NCI-H1930 (cell line): ENCODE results near the gene ANGPTL2.

Source experiments
- DNase-seq, 2 experiments: peaks; one replicate each; lab custom pipeline; 2025; lab: John Stamatoyannopoulos, UW

Gene ANGPTL2

DNA sequence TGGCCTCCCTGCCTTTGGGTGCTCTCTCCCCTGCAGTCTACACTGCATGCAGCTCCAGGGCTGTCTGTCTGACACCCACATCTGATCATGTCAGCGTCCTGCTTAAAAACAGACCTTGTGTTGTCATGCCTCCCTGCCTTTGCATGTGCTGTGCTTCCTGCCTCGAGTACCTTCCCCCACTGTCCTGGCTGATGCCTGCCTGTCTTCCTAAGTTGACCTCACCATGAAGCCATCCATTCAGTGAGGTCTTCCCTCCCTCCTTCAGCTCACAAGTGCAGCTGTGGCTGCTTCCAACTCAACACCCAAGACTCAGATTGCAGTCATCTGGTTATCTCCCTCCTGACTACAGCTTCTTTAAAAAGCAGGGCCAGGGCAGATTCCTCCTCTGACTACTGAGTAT is 5.5 kb downstream of the ANGPTL2 start:
- no peak for DNase-seq

DNA sequence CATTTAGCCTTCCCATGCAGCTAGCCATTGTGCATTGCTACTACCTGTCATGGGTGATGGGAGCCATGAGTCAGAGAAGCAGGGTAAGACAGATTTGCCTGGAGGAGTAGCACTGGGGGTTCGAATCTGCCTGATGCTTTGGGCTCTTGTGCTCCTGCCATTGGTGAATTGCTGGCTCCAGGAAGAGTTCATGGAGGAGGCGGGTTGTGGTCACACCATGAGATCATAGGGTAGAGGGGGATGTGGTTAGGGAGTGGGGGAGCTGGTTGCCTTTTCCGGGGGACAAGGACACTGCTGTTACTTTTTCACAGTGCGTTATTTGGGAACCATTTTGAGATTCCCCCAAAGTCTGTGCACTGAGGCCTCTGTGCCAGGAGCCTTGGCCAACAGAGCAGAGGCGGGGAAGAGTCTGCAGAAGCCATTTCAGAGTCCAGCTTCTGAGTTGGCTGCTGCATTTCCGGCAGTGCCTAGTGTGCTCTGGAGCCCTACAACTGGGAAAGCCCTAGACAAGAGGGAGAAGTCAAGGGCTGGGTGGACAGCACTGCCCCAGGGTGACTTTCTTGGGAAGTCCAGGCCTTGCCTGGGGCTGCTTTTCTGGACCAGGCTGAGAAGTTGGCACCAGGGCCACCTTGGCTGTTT is 6.2 kb downstream of the ANGPTL2 start:
- DNase-seq = no peak

DNA sequence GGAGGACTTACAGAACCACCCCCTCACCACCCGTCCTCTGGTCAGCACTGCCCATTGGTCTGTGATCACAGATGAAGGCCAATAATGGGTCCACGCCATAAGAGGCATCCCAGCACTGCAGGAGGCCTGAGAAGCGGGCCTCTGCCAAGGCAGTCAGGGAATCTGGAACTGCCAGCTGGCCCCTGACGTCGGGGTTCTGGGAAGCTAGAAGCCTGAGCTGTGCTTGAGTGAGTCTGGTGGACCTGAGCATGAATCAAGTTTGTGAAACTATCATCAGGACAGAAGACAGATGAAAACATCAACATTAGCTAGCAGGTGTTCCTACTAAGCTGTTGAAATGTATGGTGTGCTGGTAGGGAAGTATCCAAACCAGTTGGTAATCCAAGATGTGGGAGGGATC is 7.8 kb downstream of the ANGPTL2 start:
- no peak for DNase-seq

DNA sequence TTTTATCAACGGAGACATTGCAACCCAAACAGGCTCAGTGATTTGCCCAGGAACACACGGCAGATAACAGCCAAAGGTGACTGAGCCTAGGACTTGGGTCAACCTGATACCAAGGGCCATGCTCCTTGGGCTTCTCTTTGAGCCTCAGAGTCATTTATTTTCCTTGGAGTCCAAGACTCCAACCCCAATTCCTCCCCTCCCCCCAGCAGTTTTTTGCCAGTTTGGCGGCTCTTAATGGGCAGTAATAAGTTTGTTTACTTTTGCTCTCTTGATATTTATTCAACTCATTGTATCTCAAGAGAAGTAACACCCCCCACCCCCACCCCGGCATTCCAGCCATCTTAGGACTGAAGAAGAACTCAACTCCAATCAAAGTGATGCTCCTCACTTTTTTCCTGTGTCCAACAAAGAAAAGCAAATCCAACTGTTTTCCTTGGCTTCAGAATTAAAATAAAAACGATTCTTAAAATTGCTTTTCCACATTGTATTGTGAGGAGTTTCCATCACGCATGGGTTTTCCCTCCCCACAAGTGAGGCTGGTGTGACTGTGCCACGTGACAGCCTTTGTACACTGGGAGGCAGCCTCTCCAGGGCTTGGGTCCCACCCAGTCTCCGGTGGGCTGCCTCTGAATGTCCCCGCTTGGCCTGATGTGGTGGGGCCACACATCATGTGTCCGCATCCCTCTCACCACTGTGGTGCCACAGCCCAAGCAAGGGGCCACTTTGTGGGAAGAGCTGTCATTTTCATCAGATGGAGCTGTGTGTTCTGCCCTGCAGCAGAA is 9.1 kb downstream of the ANGPTL2 start:
- DNase-seq = no peak

DNA sequence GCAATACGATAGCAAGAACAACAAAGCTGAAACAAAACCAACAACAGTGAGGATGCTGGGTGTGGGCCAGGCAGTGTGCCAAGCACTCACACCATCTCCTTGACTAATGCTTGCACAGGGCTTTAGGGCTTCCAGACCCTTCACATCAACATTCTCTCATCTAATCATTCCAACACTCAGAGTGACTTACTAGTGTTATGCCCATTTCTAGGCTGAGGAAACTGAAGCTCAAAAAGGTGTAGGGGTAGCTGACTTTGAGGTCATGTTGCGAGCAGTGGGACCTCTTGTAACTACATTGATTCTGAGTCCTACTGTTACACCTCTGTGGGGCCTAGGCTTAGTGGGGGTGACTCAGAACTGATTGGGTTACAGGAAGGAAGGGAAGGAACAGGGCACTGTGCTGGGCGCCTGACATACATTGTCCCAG is 9.7 kb downstream of the ANGPTL2 start:
- no peak for DNase-seq

DNA sequence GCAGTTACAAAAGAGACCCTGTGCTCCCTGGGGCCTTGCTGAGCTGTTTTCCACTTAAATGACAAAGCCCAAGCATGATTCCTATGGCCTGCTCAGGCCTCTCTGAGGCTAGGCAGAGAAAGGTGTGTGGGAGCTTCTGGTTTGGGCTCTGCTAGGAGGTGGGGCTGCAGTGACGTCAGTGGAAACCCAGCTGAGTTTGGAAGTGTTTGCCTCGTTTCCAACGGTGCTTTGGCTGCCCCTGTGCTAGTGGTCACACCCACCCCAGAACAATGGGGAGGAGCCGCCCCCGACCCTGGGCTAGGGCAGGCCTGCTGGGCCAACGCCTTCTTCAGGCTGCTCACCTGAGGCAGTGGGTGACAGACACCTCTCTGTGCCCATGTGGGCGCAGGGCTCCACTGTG is 10.4 kb downstream of the ANGPTL2 start:
- DNase-seq = no peak

DNA sequence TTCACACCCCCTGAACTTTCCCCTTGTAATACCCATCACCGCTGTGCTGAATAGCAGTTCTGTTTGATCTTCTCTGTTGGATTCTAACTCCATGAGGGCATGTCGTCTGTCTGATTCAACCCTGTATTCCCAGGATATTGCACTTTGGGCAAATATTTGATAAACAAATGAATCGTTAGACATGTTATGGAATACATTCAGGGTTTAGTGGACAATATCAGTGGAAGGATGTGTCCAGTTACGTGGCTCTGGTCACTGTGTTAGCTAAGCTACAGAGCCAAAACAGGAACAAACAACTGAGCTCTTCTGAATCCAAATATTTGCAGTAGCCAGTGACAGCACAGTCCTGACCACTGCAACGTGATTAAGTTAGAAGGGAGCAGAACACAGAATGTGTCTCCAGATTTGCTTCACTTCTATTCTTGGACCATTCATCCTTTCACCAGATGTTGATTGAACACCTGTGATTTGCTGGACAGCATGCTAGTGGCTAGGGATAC is 13.2 kb downstream of the ANGPTL2 start:
- no peak for DNase-seq

DNA sequence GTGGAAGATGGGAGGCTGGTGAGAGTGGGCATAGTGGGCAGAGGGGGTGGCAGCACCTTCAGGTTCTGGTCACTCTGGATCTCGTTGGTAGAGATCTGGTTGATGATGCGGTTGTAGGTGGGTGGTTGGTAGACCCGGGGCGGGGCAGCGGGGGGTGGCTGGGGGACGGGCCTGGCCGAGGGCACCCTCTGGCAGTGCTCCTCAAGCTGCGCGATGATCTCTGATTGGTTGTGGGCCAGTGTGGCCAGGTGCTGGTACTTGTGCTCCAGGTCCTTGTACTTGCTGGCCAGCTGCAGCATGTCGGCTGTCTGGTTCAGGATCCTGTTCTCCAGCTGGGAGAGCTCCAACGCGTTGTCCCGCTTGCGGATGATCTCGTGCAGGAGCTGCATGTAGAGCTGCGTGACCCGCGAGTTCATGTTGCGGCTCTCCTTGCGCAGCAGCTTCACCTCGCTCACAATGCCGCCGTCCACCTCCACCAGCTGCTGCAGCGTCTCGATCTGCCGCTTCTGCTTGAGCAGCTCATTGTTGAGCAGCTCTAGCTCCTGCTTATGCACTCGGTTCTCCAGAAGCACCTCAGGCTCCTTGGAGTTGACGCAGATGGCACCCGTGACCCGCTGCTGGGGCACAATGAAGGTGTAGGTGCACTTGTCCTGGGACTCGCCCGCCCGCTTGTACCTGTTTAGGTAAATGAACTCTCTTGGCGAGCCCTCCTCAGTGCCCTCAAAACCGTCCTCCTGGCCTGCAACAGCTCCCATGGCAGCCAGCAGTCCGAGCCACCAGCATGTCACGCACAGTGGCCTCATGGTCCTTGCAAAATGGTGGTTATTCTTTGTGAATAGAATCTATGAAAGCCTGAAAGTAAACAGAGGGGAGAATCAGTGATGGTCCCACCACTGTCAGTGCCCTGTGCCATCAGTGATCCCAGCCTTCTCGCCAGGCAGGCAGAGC is 14.2 kb downstream of the ANGPTL2 start:
- DNase-seq = no peak

DNA sequence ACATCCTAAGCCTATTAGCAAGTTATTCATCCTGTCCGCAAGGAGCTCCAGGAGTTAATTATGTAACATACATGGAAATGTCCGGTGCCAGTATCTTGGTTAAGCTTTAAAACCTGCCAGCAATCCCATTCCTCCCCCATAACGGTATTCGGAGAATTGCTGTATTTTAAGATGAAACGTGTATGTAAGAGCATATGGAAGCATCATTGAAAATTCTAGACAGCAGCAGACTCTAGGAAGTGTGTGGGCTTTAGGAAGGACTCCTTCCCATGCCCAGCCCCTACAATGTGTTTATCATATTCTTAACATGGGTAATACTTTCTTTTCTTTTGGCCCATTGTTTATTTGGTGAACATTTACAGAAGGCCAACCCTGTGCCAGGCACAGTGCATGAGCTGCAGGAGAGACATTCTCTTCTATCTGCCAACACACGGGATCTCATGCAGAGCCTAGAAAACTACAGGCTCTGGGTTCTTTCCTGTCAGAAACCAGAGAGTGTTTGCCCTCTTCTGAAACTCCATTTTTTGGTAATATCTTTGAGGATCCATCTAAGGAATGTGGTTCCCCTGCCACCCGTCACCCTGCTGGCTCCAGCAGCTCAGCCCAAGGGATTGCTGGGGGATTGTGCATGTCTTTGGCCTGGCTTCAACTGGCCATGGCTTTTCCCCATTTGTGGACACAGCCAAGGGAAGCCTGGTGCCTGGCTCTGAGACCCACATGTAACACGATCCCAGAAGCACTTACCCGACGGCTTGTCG is 15.1 kb downstream of the ANGPTL2 start:
- no peak for DNase-seq

DNA sequence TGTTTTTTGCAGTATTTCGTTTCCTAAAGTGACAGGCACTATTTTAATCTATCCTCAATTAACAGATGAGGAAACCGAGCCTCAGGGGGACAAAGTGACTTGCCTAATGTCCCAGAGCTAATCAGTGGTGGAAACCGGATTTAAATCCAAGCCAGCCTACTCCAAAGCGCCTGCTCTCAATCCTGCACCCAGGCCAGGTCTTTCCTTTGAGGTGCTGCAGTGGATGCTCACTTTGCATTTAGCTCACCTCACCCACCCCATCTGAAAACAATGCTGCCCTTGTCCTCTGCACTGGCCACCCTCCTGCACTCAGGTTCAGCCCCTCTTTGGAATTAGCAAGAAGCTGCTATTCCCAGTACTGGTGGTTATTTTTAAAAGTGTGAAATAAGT is 16.0 kb downstream of the ANGPTL2 start:
- DNase-seq = no peak

DNA sequence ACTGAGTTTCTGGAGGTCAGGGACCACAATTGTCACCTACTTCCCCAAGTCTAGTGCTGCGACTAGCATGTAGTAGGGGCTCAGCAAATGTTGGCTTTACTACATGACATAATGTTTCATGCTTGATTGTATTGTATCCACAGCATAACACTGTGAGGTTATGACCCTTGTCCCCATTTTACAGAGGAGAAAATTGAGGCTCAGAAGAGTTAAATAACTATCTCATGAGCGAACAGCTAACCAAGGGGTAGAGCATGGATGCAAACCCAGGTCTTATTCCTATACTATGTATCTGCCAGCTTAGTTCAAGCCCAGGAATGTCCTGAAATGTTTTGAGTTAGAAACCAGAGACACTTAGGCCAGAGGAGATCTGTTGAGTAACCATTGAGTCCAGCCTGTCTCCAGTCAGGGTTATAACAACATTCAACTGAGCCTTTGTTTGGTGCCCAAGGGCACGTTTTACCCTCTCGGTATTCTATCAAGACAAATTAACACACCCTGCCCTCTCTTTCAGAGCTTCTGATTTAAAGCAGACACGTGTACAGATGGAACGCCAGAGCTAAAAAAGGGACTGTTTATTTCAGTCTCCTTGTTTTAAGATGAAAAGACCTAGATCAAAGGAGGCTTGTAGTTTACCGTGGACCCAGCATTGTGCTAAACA is 16.5 kb downstream of the ANGPTL2 start:
- no peak for DNase-seq

DNA sequence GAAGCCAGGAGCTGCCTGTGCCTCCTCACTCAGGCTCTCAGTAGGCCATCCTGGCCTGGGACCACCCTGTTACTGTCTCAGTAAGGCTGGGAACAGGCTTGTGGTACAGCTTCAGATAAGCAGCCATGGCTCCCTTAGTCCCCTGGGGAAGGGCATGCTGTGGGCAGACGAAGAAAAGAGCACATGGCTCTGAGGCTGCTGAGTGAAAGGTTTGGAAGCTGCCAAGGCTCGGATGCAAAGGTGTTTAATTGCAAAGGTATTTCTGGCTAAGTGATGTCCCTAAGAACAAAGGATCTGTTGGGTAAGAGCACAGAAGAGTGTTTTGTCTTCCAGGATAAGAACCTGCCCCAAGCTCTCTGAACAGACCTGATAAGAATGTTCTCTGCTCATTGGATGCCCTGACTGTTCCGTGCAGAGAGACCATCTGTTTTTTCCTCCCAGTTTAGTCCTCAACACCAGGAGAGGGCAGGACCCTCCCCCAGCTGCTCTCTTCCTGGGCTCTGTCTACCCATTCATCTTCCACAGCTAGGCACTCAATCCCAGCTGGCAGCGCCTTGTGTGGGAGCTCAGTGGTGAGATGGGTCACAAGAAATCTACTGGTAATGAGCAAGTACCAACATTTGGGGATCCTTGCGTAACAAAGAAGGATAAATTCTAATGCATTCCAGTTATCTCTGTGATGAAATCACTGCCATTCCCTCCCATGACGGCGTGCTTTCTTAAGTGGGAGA is 17.7 kb downstream of the ANGPTL2 start:
- no peak for DNase-seq

DNA sequence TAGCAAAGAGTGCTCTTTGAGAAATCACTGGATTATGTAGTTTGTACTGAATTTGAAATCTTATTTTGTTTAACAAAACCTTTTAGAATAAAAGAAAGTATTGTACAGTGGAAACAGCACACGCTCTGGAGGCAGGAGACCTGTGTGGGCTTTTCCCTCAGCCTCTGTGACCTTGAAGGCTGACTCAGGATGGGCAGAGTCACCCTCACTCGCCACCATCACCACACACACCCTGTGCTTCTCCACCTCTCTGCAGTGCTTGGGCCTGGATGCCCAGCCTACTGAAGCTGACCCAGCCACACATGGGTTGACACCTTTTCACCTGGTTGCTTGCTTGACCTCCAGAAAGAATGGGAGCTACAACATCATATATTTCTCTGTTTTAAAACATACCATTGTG is 19.6 kb downstream of the ANGPTL2 start:
- no peak for DNase-seq

DNA sequence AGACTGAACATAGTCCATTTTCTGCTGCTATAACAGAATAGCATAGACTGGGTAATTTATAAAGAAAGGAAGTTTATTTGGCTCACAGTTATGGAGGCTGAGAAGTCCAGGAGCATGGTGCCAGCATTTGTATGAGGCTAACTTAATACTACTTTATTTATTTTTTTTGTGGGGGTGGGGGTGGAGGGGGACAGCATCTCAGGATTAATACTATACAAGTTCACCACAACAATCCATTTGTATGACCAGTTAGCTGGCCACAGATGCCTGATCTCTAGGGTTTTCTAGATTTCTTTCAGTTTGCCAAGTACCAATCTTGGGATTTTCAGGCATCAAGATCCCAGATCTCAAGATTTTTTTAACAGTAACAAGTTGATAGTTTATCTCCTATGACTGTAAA is 20.3 kb downstream of the ANGPTL2 start:
- DNase-seq = no peak

DNA sequence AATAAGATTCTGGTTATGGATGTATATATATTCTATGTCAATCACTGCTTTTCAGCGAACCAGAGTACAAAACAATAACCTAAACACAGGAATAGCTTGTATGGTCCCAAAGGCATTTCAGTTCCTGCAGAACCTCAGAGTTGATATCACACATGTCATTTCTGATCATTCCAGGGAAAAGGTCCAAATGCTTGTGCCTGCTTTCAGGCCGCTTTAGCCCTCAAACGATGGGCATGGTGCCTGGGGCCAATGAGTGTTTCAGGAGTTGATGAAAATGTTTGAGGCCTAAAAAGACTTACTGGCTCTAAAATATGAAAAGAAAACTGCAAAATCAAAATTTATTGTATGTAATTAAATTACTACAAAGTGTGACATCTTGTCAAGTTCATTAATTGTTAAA is 22.8 kb downstream of the ANGPTL2 start:
- no peak for DNase-seq

DNA sequence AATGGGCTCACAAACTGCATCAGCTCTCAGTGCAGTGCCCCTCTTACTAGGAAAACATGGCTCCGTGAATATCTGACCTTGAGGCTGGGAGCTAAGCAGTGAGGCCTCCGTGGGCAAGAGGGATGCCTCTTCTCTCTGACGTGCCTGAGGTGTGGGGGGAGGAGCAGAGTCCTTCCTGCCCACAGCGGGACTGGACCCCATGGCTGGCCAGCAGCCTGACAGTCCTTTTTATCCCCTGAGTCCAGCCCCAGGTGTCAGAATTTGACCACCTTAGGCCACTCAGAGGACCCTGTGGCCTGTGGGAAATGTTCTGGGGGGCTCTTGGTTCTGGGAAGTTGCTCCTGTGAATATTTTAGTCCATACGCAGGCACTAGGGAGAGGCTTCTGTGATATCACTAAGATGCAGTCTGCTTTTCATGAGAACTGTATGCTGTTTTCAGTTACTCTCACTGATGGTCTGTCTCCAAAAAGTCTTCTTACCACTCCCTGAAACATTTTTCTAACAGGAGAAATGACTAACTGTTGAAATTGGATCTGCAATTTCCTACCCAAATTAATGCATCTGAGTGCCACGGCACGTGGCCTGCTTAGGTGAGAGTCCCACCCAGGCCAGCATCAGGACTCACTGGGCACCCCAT is 23.4 kb downstream of the ANGPTL2 start:
- no peak for DNase-seq

DNA sequence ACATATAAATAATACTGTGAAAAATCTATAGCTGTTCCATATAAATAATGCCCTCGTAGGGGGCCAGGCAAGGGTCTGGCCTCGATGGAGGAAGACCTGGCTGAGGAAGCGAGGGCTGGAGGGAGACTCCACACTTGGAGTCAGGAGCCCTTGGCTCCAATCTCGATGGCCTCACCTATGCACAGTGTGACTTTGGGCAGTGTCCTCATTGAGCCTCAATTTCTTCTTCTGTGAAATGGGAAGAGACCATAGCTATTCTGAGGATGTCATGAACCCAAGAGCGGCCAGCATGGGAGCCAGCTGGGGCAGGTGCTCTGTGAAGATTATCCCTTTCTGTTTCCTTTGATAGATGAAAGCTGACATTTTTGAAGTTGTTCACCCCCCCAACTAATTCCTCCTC is 24.8 kb downstream of the ANGPTL2 start:
- no peak for DNase-seq

DNA sequence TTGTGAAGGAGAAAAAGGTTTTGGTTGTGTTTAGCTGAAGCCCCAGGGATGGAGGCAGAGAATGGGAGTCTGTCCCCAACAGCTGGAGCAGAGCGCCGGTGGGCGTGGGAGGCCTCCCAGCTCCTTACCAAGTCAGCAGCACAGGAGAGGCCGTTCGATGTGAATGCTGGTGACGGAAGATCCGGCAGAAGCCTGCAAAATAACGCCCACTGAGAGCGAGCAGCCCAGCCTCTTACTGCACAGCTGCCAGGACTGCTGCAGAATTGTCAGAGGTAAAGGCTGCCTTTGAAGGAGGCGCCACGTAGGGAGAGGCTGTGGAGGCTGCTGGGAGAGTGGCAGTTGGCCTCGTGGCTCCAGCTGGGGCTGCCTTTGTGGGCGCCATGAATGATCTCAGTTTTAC is 26.2 kb downstream of the ANGPTL2 start:
- no peak for DNase-seq

DNA sequence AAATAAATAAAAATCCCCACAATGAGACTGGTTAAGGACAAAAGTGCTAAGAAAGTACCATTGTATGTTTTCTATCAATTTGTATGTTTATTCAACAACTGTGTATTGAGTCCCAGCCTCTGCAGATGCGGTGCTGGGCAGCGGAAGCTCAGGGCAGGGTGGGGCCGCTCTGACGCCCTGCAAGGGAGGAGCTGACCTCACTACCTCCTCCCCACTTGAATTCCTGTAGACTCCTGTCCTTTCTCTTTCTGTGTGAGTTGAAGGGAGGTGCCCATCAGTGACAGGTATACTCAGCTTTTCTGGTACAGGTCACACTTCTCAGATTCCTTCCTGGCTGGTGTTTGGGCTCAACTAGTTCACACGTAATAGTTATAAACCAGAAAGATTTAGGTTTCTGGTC is 27.0 kb downstream of the ANGPTL2 start:
- DNase-seq = no peak
